H1 (cell line): ENCODE data around the gene CAMKK2.

Source experiments
- CBX5 ChIP-seq: fragments of 300-800, 300-1000 bp; sonication (generic); IDR thresholded peaks from 2 replicates; pipeline ENCODE4 v1.7.1; 2016; ENCODE audit warnings: antibody characterized with exemption, low read length, low read depth
- CEBPB ChIP-seq: IDR thresholded peaks from 2 replicates; pipeline ENCODE4 v1.6.1; 2012; ENCODE audit warnings: low read depth, low read length
- CHD1 ChIP-seq: IDR thresholded peaks from 2 replicates; pipeline ENCODE4 v1.6.1; 2012; ENCODE audit warnings: low read depth, low read length, improper control_type of control experiment
- CREB1 ChIP-seq: IDR thresholded peaks from 2 replicates; pipeline ENCODE4 v1.6.1; 2012; ENCODE audit warnings: inconsistent platforms
- FOSL1 ChIP-seq: IDR thresholded peaks from 2 replicates; pipeline ENCODE4 v1.6.1; 2011; ENCODE audit warnings: mild to moderate bottlenecking, low read depth, low read length, moderate library complexity; ENCODE audit not compliant: insufficient read depth
- POLR2A ChIP-seq, 2 experiments: IDR thresholded peaks; 1 replicate in 1 of 2; 2 replicates in 1 of 2; pipeline ENCODE4 v1.6.1; 2011; ENCODE audit warnings: low read depth in 2 of 2, low read length in 2 of 2, mild to moderate bottlenecking in 2 of 2; ENCODE audit errors: control extremely low read depth in 1 of 2
- POLR2AphosphoS5 ChIP-seq: IDR thresholded peaks from 2 replicates; pipeline ENCODE4 v1.6.1; 2011; ENCODE audit warnings: low read depth, low read length
- RNF2 ChIP-seq: fragments of 200-900, 300-1000 bp; sonication (generic); IDR thresholded peaks from 2 replicates; pipeline ENCODE4 v1.7.1; 2016; ENCODE audit warnings: borderline replicate concordance, low read depth, mild to moderate bottlenecking, antibody characterized with exemption, low read length; ENCODE audit not compliant: poor library complexity, severe bottlenecking; ENCODE audit errors: missing control alignments
- TAF1 ChIP-seq: IDR thresholded peaks from 2 replicates; pipeline ENCODE4 v1.6.1; 2011; ENCODE audit warnings: mild to moderate bottlenecking, low read depth, low read length
- YY1 ChIP-seq: IDR thresholded peaks from 2 replicates; pipeline ENCODE4 v1.6.1; 2011; ENCODE audit warnings: low read depth, mild to moderate bottlenecking, low read length
- TF ChIP-seq, protein P1 (sequence below), 3 experiments: IDR thresholded peaks; 1 replicate in 2 of 3; 2 replicates in 1 of 3; pipeline versions ENCODE4 v1.5.1 to v1.6.1; 2011; ENCODE audit warnings: low read length in 3 of 3, mild to moderate bottlenecking in 3 of 3, inconsistent platforms in 2 of 3, low read depth in 1 of 3, moderate library complexity in 1 of 3; ENCODE audit not compliant: insufficient read depth in 1 of 3; ENCODE audit errors: control extremely low read depth in 1 of 3
- TF ChIP-seq, protein P2 (sequence below): IDR thresholded peaks from 2 replicates; pipeline ENCODE4 v1.6.1; 2011; ENCODE audit warnings: low read depth, mild to moderate bottlenecking, low read length; ENCODE audit not compliant: insufficient read depth

DNA sequence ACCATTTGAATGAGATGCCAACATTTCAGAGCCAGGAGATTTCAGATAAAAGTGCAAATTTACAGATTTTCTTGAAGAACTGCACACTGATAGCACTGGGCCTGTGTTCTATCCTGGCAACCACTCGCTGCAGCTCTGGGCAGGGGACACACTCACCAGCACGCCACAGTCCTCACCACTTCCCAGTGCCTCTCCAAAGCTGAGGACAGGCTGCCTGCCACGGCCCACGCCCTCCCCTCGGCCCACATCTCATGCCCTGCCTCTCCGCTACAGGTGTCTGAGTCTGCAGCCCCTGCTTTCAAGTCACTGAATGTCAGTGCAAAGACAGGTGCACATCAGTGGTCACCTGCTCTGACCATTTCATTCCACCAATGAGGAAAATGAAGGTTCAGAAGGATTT lies 12.7 kb downstream of the CAMKK2 start:
- TF ChIP-seq, protein P1, sequence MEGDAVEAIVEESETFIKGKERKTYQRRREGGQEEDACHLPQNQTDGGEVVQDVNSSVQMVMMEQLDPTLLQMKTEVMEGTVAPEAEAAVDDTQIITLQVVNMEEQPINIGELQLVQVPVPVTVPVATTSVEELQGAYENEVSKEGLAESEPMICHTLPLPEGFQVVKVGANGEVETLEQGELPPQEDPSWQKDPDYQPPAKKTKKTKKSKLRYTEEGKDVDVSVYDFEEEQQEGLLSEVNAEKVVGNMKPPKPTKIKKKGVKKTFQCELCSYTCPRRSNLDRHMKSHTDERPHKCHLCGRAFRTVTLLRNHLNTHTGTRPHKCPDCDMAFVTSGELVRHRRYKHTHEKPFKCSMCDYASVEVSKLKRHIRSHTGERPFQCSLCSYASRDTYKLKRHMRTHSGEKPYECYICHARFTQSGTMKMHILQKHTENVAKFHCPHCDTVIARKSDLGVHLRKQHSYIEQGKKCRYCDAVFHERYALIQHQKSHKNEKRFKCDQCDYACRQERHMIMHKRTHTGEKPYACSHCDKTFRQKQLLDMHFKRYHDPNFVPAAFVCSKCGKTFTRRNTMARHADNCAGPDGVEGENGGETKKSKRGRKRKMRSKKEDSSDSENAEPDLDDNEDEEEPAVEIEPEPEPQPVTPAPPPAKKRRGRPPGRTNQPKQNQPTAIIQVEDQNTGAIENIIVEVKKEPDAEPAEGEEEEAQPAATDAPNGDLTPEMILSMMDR (IDR thresholded peaks at IDR 0.05; ENCODE audit: control extremely low read depth in 1 of 3, insufficient read depth in 1 of 3, low read depth in 1 of 3, low read length in 3 of 3) = no peak
- TF ChIP-seq CBX5 (no peak), POLR2A (IDR thresholded peaks at IDR 0.05; ENCODE audit: control extremely low read depth in 1 of 2, low read depth in 2 of 2, low read length in 2 of 2) (no peak), CHD1 (no peak), CEBPB (no peak), YY1 (no peak), FOSL1 (no peak), TAF1 (no peak), RNF2 (no peak), POLR2AphosphoS5 (no peak), CREB1 (no peak)
- TF ChIP-seq, protein P2, sequence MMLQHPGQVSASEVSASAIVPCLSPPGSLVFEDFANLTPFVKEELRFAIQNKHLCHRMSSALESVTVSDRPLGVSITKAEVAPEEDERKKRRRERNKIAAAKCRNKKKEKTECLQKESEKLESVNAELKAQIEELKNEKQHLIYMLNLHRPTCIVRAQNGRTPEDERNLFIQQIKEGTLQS = no peak
